ENCODE measurements around the gene KIF4A.

The KIF4A gene

DNA sequence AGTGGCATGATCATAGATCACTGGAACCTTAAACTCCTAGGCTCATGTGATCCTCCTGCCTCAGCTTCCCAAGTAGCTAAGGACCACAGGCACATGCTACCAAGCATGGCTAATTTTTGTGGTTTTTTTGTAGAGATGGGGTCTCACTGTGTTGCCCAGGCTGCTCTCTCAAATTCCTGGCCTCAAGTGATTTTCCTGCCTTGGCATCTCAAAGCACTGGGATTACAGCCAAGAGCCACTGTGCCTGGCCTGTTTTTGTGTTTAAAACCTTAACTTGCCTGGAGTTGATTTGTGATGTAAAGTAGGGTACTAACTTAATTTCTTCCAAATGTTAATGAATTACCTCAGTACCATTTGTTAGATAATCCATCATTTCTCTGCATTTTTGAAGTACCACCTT, 177.1 kb downstream of the KIF4A start:
- no peak overlapping the region for H3K4me3 ChIP-seq (ENCODE audit: low read depth, low read length)
- TF ChIP-seq, protein P1, sequence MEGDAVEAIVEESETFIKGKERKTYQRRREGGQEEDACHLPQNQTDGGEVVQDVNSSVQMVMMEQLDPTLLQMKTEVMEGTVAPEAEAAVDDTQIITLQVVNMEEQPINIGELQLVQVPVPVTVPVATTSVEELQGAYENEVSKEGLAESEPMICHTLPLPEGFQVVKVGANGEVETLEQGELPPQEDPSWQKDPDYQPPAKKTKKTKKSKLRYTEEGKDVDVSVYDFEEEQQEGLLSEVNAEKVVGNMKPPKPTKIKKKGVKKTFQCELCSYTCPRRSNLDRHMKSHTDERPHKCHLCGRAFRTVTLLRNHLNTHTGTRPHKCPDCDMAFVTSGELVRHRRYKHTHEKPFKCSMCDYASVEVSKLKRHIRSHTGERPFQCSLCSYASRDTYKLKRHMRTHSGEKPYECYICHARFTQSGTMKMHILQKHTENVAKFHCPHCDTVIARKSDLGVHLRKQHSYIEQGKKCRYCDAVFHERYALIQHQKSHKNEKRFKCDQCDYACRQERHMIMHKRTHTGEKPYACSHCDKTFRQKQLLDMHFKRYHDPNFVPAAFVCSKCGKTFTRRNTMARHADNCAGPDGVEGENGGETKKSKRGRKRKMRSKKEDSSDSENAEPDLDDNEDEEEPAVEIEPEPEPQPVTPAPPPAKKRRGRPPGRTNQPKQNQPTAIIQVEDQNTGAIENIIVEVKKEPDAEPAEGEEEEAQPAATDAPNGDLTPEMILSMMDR (IDR thresholded peaks at IDR 0.05; ENCODE audit: low read depth, low read length): no peak

DNA sequence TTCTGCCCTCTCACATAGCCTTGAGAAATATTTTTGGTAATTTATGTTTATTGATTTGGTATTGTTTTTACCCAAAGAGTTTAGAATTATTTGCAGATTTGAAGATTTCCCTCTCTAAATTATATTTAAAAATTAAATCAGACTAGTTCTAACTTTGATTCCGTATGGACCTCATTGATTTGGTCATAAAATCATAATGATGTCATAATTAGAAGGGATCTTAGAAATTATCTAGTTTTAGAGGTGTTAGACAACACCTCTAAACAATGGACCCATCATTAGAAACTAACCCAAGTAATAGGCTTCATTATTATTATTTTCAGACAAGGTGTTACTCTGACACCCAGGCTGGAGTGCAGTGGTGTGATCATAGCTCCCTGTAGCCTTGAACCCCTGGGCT, 178.8 kb downstream of the KIF4A start:
- no peak overlapping the region for H3K4me3 ChIP-seq (ENCODE audit: low read depth, low read length)
- TF ChIP-seq, protein P1 (IDR thresholded peaks at IDR 0.05; ENCODE audit: low read depth, low read length): no peak

Data from WI38 (cell line).